ENCODE data around the gene CCDC85B.
"Not testable (repeated sequence)": the region's sequence is repeated elsewhere in the genome, so short reads cannot be mapped to it uniquely, and the experiment has no call there.

The CCDC85B gene

GRCh38 chr11:65887723-65888162, 2.7 kb upstream of the CCDC85B start:
- DNase-seq (ENCODE audit: low spot score) = peak; percentile 73

GRCh38 chr11:65888163-65888814, 2.2 kb upstream of the CCDC85B start, which contains the start of gene FIBP:
TSS of gene FIBP (minus strand) at chr11:65888471. CDS start at chr11:65888418, 53 bp downstream.
- DNase-seq (ENCODE audit: low spot score) = peak; percentile 97

DNA sequence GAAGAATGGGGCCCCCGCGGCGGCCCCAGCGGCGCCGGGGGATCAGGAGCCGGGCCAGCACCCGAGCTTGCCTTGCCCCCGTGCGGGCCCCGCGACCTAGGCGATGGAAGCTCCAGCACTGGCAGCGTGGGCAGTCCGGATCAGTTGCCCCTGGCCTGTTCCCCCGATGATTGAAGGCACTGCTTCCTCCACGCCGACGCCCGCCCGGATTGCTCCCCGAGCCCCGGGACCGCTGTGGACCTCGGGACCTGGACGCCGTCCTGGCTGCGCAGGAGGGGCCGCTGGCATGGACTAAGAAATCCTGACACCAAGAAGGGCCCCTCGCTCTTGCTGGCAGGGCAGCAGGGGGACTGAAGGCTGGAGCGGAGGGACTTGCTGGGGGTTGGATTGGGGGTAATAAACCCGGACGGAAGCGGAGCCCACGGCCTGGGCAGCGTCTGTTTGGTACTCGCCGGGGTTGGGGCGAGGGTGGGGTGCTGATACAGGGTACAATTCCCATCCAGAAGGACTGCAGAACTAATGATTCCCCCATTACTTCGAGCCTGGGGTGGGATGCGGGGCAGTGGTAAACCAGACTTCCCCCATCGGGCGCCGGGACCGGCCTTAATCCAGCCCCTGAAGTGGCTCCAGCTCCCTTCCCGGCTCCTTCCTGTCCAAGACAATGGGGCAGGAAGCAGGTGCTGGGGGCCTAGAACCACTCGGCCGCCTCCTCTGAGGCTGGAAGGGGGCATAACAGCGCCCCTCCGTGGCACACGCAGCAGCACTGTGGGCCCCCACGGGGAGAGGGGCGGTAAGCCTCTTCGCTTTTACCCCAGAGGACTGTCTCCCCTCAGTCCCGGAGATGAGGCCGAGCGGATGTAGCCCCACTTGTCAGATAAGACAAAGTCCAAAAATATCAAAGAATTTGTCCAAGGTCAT, 1.0 kb downstream of the CCDC85B start:
- DNase-seq (ENCODE audit: low spot score) = no peak

- not testable (repeated sequence) for DNase-seq (ENCODE audit: low spot score)
These were observed 1.7 kb downstream of the CCDC85B start for GRCh38 chr11:65892137-65892540.

- DNase-seq (ENCODE audit: low spot score) = no peak
These were observed 2.3 kb downstream of the CCDC85B start for GRCh38 chr11:65892661-65893317.

DNA sequence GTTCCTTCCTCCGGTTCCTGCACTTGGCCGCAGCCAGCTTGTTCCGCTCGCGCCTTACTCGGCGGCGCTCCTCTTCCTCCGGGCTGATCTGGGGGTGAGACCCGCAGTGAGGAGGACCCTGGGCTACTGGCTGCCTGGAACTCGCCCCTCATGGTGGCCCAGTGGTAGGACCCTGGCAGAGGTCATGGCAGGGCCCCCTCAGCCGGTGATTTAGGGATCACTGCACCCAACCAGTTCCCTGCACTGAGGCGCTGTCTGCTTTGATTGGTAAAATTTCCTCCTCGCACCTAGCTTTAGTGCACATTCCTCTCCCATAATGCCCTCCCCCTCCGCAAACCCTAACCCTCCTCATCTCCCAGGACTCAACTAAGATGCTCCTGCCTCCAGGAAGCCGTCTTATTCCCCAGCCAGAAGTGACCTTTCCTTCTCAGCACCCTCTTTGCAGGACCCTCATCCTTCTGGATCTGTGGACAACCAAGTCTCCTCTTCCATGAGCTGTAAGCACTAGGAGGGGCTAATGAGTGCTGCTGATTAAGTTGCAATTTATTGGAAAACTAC, 3.6 kb downstream of the CCDC85B start:
- no peak for DNase-seq (ENCODE audit: low spot score)

GRCh38 chr11:65895482-65895981, 5.1 kb downstream of the CCDC85B start:
- DNase-seq (ENCODE audit: low spot score) = no peak

DNA sequence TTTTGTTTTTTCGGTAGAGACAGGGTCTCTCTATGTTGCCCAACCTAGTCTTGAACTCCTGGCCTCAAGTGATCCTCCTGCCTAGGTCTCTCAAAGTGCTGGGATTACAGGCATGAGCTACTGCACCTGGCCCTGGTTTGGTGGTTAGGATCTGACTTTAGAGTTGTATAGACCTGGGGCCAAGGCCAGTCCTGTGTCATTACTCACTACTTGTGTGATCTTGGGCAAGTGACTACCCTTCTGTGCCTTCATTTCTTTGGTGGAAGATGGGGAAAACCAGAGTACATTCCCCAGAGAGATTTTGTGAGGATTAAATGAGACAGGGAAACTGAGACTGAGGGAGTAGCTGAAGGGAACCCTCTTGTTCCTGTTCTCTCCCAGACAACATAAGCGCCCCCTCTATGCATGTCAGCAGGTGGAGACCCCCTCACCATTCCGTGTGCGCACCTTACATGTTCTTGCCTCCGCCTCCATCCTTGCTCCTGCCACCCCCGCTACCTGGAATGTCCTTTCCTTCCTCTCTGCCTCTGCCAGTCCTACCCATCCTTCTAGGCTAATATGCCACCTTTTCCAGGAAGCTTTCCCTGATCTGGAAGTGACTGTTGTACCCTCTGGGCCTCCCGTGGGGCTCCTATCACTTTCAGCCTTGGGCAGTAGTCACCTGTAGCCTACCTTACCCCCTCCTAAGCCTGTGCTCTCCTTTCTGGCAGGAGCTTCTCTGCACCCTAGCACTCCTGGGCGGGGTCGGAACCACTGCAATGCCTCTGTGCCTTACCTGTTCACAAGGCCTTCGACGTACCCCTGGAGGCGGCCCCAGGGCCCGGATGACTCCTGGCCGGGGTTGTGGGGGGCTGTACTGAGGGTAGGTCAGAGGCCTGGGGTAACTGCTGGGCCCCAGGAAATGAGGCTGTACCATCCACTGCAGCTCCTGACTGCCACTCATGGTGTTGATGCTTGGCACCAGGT, 5.8 kb downstream of the CCDC85B start:
- DNase-seq (ENCODE audit: low spot score) = no peak

DNA sequence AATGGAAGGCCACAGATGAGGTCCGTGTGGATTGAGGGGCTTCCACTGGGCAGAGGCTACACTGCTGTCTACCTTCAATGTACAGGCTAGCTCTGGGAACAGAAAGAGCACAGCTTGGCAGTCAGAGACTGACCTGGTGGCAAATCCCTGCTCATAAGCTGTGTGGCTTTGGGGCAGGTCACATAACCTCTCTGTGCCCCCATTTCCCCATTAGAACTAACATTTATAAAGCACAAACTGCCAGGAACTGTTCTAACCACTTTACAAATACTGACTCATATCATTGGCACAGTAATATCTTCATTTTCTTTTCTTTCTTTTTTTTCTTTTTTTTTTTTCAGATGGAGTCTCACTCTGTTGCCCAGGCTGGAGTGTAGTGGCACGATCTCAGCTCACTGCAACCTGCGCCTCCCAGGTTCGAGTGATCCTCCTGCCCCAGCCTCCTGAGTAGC, 6.6 kb downstream of the CCDC85B start:
- no peak for DNase-seq (ENCODE audit: low spot score)

DNA sequence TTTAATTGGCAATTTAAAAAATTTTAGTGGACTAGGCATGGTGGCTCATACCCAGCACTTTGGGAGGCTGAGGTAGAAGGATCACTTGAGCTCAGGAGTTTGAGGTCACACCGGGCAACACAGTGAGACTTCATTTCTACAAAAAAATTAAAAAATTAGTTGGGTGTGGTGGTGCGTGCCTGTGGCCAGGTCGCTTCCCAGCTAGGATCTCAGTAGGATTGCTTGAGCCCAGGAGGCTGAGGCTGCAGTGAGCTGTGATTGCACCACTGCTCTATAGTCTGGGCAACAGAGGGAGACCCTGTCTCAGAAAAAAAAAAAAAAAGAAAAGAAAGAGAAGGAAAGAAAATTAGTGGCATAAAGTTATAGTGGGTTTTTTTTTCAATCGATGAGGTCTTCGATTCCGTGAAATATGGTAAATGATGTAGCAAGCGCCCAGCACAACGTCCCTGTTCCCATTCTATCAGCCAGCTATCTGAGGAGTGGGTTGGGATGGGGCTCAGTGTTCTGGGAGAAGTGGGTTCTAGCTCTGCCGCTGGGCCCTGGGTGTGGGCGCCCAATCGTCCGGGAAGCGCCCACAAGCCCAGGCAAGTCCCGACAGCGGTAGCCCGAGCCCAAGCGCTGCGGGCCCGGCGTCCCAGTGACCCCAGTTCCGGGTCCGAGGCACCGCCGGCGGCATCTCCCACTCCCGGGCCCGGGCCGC, 8.3 kb downstream of the CCDC85B start:
- DNase-seq (ENCODE audit: low spot score) = no peak

- peak; percentile 92 for DNase-seq (ENCODE audit: low spot score)
These were observed 9.1 kb downstream of the CCDC85B start for GRCh38 chr11:65899356-65900124.

DNA sequence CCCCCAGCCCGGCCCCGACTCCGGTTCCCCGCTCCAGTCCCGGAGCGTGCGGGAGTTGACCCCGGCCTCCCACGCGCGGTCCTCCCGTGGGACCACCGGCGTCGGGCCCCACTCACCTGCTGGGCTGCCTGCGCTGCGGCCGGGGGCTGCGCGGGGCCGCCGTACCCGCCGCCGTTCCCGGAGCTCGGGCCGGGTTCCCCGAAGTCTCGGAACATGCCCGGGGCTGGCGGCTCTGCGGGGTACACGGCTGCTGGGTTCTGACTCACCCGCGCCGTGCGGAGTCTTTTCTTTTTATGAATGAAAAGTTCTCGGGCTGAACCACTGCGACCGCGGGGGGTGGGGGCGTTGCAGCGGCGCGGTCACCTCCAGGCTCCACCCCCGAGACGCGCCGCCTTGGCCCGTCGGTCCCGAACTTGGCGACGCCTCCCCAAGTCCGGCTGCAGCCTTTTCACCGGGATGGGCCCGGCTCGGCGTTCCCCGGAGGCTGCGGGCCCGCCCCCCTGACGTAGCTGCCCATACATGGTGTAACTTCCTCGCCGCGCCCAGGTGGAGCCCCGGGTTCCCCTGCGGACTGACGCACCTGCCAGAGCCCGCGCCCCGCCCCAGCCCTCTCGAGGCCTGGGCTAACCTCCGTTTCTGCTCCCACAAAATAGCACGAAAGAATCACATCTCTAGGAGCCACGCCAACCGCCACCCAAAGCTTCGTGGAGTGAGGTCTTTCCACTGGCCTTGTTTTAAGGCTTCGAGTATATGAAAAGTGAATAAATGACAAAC, 9.8 kb downstream of the CCDC85B start, which contains the start of gene FOSL1:
Gene FOSL1, minus strand, starts transcription at position 264 of the 774 bp plus-strand sequence. Its CDS starts 49 bp downstream, at position 215.
- DNase-seq (ENCODE audit: low spot score) = peak; percentile 99

GRCh38 chr11:65900899-65901180, 10.4 kb downstream of the CCDC85B start:
- DNase-seq (ENCODE audit: low spot score) = no peak

GRCh38 chr11:65903068-65903481, 12.6 kb downstream of the CCDC85B start:
- peak; percentile 97 for DNase-seq (ENCODE audit: low spot score)

DNA sequence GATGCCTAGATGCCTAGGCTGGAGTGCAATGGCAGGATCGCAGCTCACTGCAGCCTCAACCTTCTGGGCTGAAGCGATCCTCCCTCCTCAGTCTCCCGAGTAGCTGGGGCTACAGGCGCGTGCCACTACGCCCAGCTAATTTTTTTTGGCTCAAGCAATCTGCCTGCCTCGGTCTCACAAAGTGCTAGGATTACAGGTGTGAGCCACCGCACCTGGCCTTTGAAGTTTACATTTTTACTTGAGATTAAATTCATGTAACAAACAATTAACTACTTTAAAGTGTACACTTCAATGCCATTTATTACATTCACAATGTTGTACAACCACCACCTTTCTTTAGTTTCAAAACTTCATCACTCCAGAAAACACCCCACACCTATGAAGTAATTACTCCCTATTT, 13.2 kb downstream of the CCDC85B start:
- no peak for DNase-seq (ENCODE audit: low spot score)

GRCh38 chr11:65906602-65907001, 16.1 kb downstream of the CCDC85B start:
- no peak for DNase-seq (ENCODE audit: low spot score)

DNA sequence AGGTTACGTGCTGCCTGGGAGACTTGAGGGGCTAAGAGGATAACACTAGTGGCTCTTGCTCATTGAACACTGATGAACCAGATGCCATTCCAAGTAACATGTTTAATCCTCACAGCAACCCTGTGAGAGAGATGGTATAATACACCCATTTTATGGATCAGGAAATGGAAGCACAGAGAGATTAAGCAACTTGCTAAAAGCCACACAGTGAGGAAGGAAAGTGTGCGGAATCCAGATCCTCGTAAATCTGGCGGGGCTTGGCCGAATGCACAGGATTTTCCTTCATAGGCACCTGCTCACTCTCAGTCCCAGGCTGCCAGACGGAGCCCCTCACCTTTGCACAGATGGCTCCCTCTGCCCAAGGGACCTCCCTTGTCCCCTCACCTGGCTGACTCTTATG, 17.4 kb downstream of the CCDC85B start:
- no peak for DNase-seq (ENCODE audit: low spot score)

DNA sequence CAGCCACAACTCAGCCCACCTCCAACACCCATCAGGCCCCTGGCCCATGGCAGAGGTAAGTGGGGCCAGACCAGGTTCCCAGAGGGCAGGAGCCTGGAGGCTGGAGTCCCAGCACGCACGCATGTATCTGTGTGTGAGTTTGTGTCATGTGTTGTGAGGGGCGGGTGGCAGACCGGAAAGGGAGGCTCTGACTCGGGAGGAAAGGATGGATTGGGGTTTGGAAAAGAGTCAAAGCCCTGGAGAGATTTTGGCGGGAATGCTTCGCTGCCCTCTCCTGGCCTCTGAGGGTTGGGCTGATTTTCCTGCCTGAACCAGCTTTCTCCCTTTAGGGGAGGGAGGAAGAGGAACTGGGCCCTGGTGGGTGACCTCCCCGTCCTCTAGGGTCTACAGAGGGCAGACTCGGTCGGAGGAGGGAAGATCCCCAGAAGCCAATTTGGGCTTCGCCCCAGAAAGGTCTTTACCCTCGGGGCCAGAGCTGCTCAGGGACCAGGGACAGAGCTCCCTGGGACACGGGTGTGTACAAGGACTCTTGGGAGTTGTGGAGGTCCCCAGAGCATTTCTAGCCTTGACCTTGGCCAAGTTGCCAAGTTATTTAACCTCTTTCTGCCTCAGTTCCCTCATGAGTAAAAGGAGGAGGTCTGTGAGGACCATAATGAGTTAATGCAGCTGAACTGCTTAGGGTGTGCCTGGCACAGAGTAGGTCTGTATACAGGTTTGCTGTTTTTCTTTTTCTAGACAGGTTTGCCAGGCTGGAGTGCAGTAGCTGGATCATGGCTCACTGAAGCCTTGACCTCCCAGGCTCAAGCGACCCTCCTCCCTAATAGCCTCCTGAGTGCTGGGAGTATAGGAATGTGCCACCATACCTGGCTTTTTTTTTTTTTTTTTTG, 21.5 kb downstream of the CCDC85B start:
- peak; percentile 89 for DNase-seq (ENCODE audit: low spot score)

Measured in kidney tubule cell (primary cell).